Neuronal stem cell (in vitro differentiated cells): ENCODE results near the gene AFF3.

Experiments used
- DNase-seq: peaks from one replicate; pipeline ENCODE4 v3.0.0-alpha.2; 2013; ENCODE audit warnings: low spot score
- H2AFZ ChIP-seq: one replicate; pipeline ENCODE4 v1.6.1; 2013; ENCODE audit warnings: mild to moderate bottlenecking, low read length, inconsistent platforms
- H2AK5ac ChIP-seq: 2 replicates; pipeline ENCODE4 v1.6.1; 2013; ENCODE audit warnings: low read depth, mild to moderate bottlenecking, inconsistent platforms, low read length, moderate library complexity, mixed read lengths
- H2BK120ac ChIP-seq: 2 replicates; pipeline ENCODE4 v1.6.1; 2013; ENCODE audit warnings: low read depth, mild to moderate bottlenecking, inconsistent platforms, low read length, moderate library complexity, mixed read lengths
- H2BK12ac ChIP-seq: one replicate; pipeline ENCODE4 v1.6.1; 2013; ENCODE audit warnings: low read length, inconsistent platforms
- H2BK15ac ChIP-seq: 2 replicates; pipeline ENCODE4 v1.6.1; 2013; ENCODE audit warnings: mild to moderate bottlenecking, low read length, inconsistent platforms, mixed read lengths
- H2BK5ac ChIP-seq: one replicate; pipeline ENCODE4 v1.6.1; 2013; ENCODE audit warnings: inconsistent platforms, mild to moderate bottlenecking, low read length, moderate library complexity
- H3K14ac ChIP-seq: one replicate; pipeline ENCODE4 v1.6.1; 2013; ENCODE audit warnings: low read length, inconsistent platforms
- H3K18ac ChIP-seq: 2 replicates; pipeline ENCODE4 v1.6.1; 2013; ENCODE audit warnings: low read length, inconsistent platforms
- H3K23ac ChIP-seq: 2 replicates; pipeline ENCODE4 v1.6.1; 2013; ENCODE audit warnings: low read depth, mild to moderate bottlenecking, mixed read lengths, low read length, inconsistent platforms; ENCODE audit not compliant: poor library complexity
- H3K27ac ChIP-seq: replicated peaks from 3 replicates; pipeline ENCODE4 v1.5.1; 2013; ENCODE audit warnings: low read length, inconsistent platforms
- H3K27me3 ChIP-seq, 3 experiments: 2 replicates each; pipeline ENCODE4 v1.6.1; 2013; ENCODE audit warnings: low read length in 3 of 3, mild to moderate bottlenecking in 2 of 3, inconsistent platforms in 1 of 3, low read depth in 1 of 3, mixed read lengths in 1 of 3, moderate library complexity in 1 of 3; ENCODE audit not compliant: control insufficient read depth in 3 of 3, insufficient read depth in 3 of 3
- H3K36me3 ChIP-seq, 2 donors: replicated peaks in 1 of 2; 2 replicates each; pipeline ENCODE4 v1.6.1; 2013; ENCODE audit warnings: low read length in 2 of 2; ENCODE audit not compliant: control insufficient read depth in 2 of 2, insufficient read depth in 2 of 2
- H3K4ac ChIP-seq: 2 replicates; pipeline ENCODE4 v1.6.1; 2013; ENCODE audit warnings: inconsistent platforms, mild to moderate bottlenecking, low read length, moderate library complexity
- H3K4me1 ChIP-seq, 2 donors: 1 replicate in 1 of 2; 2 replicates in 1 of 2; pipeline ENCODE4 v1.6.1; 2013; ENCODE audit warnings: low read length in 2 of 2, low read depth in 1 of 2; ENCODE audit not compliant: control insufficient read depth in 2 of 2, insufficient read depth in 1 of 2
- H3K4me2 ChIP-seq: one replicate; pipeline ENCODE4 v1.6.1; 2013; ENCODE audit warnings: mild to moderate bottlenecking, low read length, inconsistent platforms; ENCODE audit not compliant: insufficient read depth, poor library complexity, severe bottlenecking
- H3K4me3 ChIP-seq, 2 donors: 2 replicates each; pipeline ENCODE4 v1.5.1; 2013; ENCODE audit warnings: low read length in 2 of 2, mild to moderate bottlenecking in 2 of 2, inconsistent platforms in 1 of 2, moderate library complexity in 1 of 2
- H3K79me1 ChIP-seq: one replicate; pipeline ENCODE4 v1.6.1; 2013; ENCODE audit warnings: low read depth, mild to moderate bottlenecking, inconsistent platforms, low read length, moderate library complexity
- H3K9ac ChIP-seq: one replicate; pipeline ENCODE4 v1.6.1; 2013; ENCODE audit warnings: mild to moderate bottlenecking, low read depth, low read length, inconsistent platforms; ENCODE audit not compliant: poor library complexity
- H3K9me3 ChIP-seq, 2 donors: replicated peaks in 1 of 2; 2 replicates each; pipeline versions ENCODE3 to v1.6.1; 2013; ENCODE audit warnings: low read length in 2 of 2, mild to moderate bottlenecking in 2 of 2, inconsistent platforms in 1 of 2, low read depth in 1 of 2, mixed read lengths in 1 of 2, moderate library complexity in 1 of 2; ENCODE audit not compliant: control insufficient read depth in 2 of 2, insufficient read depth in 1 of 2
- H4K8ac ChIP-seq: one replicate; pipeline ENCODE4 v1.6.1; 2013; ENCODE audit warnings: low read depth, mild to moderate bottlenecking, inconsistent platforms, low read length, moderate library complexity
- H4K91ac ChIP-seq: one replicate; pipeline ENCODE4 v1.6.1; 2013; ENCODE audit warnings: low read length, low read depth, mild to moderate bottlenecking, inconsistent platforms; ENCODE audit not compliant: poor library complexity
- WGBS, 2 donors: extraction: QIAGEN DNeasy Blood & Tissue Kit; methylation state at CpG; one replicate each; pipeline ENCODE4 v1.1.7; 2013; ENCODE audit warnings: missing lambda C conversion rate in 2 of 2, mixed read lengths in 1 of 2; ENCODE audit not compliant: insufficient read length in 2 of 2, insufficient replicate concordance in 1 of 2; ENCODE audit errors: extremely low coverage in 2 of 2; 5-methylcytosine and 5-hydroxymethylcytosine counted together

The AFF3 gene

GRCh38 chr2:99883358-99883757, 259.0 kb downstream of the AFF3 start:
- Histone ChIP-seq H2BK15ac (no peak overlapping the region), H4K8ac (no peak overlapping the region), H2BK5ac (no peak overlapping the region), H3K23ac (no peak overlapping the region), H3K27ac (no peak overlapping the region), H3K18ac (no peak overlapping the region), H3K4me3 (no peak overlapping the region), H3K79me1 (no peaks in the 10 kb centered on the region), H2BK12ac (no peak overlapping the region), H3K14ac (no peak overlapping the region), H4K91ac (no peak overlapping the region), H2AFZ (no peak overlapping the region), H3K27me3 (no peaks in the 10 kb centered on the region), H3K4me2 (no peak overlapping the region), H2AK5ac (no peak overlapping the region), H3K4me1 (peaks cover 7 to 33% of the 10 kb centered on the region in 2 donors), H3K9me3 (no peaks in the 10 kb centered on the region), H3K9ac (no peak overlapping the region), H3K4ac (no peak overlapping the region), H3K36me3 (no peaks in the 10 kb centered on the region), H2BK120ac (no peak overlapping the region)
- no peak for DNase-seq
- no CpG with 5 or more reads among the region's 4 CpGs for WGBS, 2 donors

DNA sequence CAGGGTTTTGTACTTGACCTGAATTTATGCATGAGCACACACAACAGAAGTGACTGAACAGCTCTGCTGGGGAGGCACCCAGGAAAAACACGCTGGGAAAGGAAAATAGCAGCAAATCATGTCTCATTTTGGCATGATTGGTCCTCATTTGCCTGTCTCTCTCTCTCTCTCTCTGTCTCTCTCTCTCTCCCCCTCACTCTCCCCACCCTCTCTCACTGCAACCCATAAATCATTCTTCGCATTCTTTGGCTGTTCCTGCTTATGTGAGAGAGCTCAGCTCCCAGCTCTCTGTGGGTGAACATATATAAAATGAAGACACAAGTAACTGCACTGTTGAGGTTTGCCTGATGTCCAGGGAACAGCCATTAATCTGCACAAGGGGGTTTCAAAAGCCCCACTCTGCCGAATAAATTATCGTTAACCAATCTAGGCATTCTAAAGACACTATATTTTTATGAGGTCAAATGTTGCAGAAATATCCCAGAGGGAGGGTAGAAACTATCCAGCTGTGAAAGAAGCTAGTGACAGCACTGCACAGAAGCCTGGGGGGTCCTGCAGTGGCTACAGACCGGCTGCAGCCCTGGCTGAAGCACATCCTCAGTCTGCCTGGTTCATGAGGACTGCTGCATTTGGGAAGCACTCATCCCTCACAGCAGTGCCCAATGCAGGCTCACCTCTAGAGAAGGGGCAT, 260.3 kb downstream of the AFF3 start:
- Histone ChIP-seq H3K4me1 (peaks cover 7 to 33% of the 10 kb centered on the region in 2 donors), H3K4me2 (no peak overlapping the region), H3K36me3 (no peaks in the 10 kb centered on the region), H3K9me3 (no peaks in the 10 kb centered on the region), H3K4me3 (no peak overlapping the region), H2BK120ac (no peak overlapping the region), H2AK5ac (no peak overlapping the region), H3K18ac (no peak overlapping the region), H3K27ac (no peak overlapping the region), H3K9ac (no peak overlapping the region), H3K4ac (no peak overlapping the region), H2BK5ac (no peak overlapping the region), H3K27me3 (no peaks in the 10 kb centered on the region), H3K23ac (no peak overlapping the region), H3K14ac (no peak overlapping the region), H2AFZ (peak overlapping the region; percentile 26), H2BK15ac (no peak overlapping the region), H4K91ac (no peak overlapping the region), H2BK12ac (no peak overlapping the region), H3K79me1 (no peaks in the 10 kb centered on the region), H4K8ac (no peak overlapping the region)
- DNase-seq, result no peak
- no CpG with 5 or more reads among the region's 5 CpGs for whole genome bisulfite sequencing, 2 donors

GRCh38 chr2:99880964-99881294, 261.5 kb downstream of the AFF3 start:
- Histone ChIP-seq H3K79me1 (no peaks in the 10 kb centered on the region), H2BK120ac (no peak overlapping the region), H3K9me3 (no peaks in the 10 kb centered on the region), H4K8ac (no peak overlapping the region), H3K14ac (no peak overlapping the region), H4K91ac (no peak overlapping the region), H3K27me3 (no peaks in the 10 kb centered on the region), H3K9ac (no peak overlapping the region), H2AK5ac (no peak overlapping the region), H2BK5ac (no peak overlapping the region), H3K4ac (no peak overlapping the region), H2BK12ac (no peak overlapping the region), H2AFZ (no peak overlapping the region), H2BK15ac (no peak overlapping the region), H3K18ac (no peak overlapping the region), H3K4me3 (no peak overlapping the region), H3K27ac (no peak overlapping the region), H3K4me1 (peaks cover 9 to 38% of the 10 kb centered on the region in 2 donors), H3K23ac (no peak overlapping the region), H3K4me2 (no peak overlapping the region), H3K36me3 (no peaks in the 10 kb centered on the region)
- WGBS, 2 donors, result no CpG with 5 or more reads among the region's 3 CpGs
- no peak for DNase-seq

- no peak overlapping the region for H2BK120ac ChIP-seq
These were observed 262.0 kb downstream of the AFF3 start for GRCh38 chr2:99880148-99880963.

More at GRCh38 chr2:99880148-99880963, 262.0 kb downstream of the AFF3 start:
- Histone ChIP-seq H3K27ac (no peak overlapping the region), H3K4me3 (no peak overlapping the region), H4K91ac (no peak overlapping the region), H3K36me3 (no peaks in the 10 kb centered on the region), H2BK12ac (no peak overlapping the region), H3K9me3 (no peaks in the 10 kb centered on the region), H2BK15ac (no peak overlapping the region), H3K79me1 (no peaks in the 10 kb centered on the region), H4K8ac (no peak overlapping the region), H3K18ac (no peak overlapping the region), H3K4me2 (no peak overlapping the region), H2AFZ (no peak overlapping the region), H2AK5ac (no peak overlapping the region), H3K14ac (no peak overlapping the region), H3K4ac (no peak overlapping the region), H2BK5ac (no peak overlapping the region), H3K23ac (no peak overlapping the region), H3K27me3 (no peaks in the 10 kb centered on the region), H3K4me1 (peaks cover 13 to 43% of the 10 kb centered on the region in 2 donors), H3K9ac (no peak overlapping the region)
- no CpG with 5 or more reads among the region's 16 CpGs for WGBS, 2 donors
- no peak for DNase-seq
